HG02938 (cell line): ENCODE measurements around the gene PEMT.

ENCODE experiments used
- ATAC-seq: cut with Tn5 transposase; IDR thresholded peaks from one replicate; pipeline ENCODE4 v1.9.1; 2021; ENCODE audit warnings: mild to moderate bottlenecking, moderate library complexity; ENCODE audit not compliant: unreplicated experiment

PEMT gene

DNA sequence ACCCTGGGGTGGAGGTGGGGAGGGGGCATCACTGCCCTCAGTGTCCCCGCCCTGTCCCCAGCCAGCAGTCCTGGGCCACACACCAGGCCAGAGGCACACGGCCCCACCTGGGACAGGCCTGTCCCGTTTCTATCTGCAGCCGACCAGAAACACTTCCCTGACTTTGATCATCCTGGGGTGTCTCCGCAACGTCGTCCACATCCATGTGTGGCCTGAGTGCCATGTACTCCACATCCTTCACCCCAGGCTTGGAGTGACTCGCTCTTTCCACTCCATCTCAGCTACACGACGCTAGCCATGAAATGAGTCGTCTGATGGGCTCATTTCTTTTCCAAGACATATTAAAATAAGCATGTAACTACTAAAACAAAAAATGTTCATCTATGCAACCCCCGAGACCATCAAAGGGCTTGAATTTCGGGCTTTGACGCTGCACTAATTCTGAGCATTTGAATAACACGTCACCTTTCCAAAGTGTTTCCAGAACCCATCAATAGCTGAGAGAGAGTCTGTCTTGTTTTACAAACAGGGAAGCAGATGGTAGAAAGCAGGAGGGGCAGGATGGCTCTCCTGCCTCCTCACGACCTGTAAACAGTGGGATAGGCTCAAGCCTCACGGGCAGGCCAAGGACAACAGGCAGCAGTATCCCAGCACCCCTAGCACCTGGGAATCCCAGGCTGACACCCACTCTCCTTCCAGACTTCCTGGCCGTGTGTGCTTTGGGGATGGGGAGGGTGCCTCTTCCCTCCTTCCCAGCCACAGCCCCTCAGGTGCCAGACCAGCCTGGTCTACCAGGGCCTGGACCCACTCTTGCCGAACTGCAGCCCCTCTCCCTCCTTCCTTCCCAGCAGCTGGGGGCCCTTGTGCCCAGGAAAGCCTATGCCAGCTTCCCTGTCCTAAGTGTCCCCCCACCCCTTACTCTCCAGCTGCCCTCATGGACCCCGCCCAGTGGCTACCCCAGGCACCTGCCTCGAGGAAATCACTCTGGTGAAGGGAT is 75.3 kb downstream of the PEMT start:
- ATAC-seq: no peak

DNA sequence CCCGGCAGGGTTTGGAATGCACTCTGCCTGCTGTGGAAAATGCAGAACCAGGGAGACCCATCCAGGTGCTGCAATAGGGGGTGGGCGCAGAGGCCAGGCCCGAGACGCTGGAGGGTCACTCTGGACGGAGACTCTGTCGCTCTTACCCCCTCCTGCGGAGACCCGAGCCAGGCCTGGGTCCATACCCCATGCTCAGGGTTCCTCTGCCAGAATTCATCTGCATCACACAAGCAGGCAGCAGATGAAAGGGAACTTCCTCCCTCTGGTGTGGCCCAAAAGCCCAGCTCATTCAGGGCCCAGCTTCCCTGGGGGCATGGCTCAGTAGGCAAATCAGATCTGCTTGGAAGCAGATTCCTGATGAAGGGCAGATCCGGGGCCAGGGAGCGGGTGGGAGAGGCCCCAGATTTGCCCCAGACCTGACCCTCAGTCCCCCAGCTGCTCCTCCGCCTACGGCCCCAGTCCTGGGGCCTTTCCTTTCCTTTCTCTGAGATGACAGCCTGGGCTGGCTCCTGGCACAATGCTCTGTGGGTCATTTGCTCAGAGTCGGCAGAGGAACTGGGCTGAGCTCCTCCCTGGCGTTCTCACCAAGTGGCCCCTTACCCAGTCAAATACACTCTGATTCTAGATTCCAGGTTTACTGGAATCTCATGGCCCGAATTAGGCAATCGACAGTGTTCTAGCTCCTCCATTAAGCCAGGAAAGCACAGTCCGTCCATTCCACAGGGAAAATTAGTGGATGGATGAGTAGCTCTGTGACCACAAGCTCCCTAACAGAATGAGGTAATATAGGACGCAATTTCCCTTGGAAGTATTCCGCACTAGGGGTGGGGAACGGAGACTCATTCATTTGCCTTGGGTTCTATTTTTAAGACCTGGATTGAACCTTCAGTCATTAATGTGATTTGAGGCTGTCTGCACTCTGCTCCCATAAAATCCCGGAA is 76.2 kb downstream of the PEMT start:
- ATAC-seq: no peak

DNA sequence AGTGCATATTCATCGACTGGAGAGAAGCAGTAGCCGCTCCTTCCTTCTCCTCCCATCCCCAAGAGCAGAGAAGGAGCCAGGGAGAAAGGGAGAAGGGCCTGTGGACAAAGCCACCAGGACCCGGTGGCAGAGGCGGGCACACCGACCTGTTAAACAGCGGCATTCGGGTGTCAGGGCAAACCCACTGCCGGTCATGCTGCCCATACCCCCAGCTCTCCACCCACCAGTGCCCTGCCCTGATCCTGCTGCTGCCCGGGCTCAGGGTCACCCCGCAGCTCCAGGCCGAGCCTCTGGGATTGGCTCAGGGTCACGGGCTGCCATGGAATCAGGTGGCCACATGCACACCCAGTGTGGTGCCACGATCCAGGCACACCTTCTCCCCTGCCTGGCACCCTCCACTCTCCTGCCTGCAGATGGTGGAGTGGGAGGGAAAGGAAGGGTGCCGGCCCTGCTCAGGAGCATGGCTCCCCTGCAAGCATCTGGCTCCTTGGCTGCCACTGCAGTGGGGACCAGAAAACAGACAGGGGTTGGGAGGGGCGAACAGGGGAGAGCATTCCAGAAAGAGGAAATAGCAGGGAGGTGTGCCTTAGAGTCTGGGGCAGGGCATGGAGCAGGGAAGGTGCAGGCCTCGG is 77.0 kb downstream of the PEMT start:
- ATAC-seq: no peak

DNA sequence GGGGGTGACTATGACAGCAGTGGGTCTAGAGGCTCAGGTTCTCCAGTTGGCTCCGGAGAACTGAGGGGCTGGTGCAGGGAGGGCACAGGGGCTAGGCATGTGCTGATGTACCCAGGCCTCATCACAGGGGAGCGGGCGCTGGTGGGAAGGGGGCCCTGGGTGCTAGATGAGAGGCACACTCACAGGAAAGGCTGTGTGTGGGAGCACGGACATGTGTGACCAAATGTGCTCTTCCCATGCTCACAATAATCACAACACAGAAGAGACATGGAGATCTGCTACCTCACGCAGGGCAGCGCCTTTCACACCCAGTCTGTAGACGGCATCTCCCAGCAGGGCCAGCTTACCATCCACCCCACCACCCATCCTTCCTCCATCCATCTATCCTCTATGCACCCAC is 77.9 kb downstream of the PEMT start:
- no peak for ATAC-seq

DNA sequence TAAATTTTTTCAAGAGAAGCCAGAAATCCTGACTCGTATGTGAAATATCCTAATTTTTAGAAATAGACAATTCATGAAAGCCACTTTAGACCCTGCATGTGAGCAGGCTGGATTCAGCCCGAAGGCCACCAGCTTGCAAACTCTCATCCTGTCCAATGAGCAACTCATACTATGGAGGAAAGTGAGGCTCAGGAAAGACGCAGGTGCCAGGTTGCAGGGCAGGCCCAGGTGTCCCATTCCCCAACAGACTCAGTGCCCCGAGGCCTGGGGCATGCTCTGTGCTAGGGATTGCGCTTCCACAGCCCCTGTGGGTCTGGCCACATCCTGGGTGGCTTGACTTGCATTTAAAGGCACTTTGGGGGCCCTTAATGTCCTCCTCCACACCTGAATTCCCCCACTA is 78.6 kb downstream of the PEMT start:
- no peak for ATAC-seq

DNA sequence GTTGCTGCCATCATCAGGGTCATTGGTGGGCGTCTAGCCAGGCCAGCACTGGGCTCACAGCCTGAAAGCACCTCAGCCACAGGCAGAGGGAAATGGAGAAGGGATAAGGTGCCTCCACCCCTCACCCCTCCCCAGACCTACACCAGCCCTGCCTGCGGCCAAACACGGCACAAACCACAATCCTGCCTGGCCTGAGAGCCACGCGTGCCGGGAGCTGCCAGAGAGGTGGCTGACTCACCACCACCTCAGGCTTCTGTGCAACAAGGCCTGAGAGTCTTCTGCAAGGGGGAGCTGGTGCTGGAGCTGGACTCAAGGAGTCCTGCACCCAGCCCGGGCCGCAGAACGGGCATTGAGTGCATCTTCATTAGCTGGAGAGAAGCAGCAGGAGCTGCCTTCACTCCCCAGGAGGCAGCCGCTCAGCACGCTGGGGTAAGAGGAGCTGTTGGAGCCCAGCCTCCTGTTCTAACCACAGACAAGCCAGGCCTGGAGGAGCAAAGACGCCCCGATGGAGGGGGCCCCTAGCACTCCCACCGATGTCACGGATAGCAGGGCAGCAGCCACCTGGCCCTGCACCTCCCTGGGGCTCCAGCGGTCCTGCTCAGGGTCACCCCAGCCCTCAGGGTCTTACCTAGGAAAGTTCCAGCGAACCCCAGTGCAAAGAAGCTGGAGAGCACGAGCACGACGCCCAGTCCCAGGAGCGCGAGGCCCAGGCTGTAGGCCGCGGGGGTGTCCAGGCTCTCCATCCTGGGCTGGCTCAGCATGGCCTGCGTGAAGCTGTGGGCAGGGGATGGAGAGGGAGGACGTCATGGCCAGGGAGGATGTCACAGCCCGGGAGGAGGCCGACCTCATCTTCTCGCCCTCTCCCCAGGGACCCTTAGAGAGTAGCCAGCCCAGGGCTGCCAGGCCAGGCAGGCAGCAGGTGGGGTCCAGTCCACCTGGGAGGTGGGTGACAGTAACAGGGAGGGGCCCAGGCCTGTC is 79.3 kb downstream of the PEMT start:
- ATAC-seq: no peak

DNA sequence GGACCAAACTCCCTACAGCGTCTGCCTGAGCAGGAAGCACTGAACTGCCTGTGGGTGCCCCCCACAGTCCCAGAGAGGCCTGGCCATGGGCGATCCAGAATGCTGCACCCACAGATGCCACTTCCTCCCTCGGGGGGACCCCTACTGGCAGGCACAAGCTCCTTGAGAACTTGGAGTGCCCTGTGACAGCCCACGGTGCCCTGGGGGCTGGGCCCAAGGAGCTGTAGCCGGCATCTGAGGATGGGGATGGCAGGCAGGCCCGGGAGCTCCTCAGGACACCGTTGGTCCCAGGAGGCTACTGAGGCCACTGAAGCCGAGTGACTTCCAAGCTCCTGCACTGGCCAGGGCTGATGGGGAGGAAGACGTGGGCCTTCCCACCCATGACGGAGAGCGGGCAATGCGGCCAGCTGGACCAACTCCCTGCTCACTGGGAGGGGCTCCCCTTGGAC is 80.2 kb downstream of the PEMT start:
- ATAC-seq: no peak

DNA sequence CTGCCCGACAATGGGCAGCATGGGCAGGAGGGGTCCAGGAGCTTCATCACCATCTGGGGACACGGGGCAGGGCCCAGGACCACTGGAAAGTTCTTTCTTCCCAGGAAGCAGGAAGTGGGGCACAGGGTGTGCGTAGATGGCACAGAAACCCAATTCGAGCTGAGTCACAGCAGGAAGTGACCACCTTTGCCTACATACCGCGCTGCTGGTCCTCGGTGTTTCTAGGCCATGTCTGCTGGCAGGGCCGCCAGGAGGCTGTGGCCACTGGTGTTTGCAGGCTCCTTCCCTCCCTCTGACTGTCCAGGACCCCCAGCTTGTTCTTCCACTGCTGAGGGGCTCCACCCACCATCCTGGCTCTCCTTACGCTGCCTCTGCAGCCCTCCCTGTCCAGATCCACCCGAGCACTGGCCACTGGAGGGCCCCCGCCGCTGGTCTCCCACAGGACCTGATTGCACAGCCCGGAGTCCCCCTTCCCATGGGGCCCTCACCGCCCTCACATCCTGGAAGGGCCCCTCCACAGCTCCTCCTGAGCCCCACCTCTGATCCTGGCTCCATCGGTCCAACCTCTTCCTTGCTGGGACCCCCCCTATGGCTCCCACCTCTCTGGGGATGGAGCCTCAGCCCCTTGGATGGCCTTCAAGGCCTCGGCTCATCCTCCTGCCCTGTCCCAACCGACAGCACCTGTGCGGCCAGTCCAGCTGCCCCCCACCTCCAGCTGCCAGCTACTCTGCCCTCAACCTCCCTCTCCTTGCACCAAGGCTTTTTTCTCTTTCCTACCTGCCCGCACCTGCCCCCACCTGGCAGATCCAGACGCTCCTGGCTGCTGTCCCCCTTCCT is 80.8 kb downstream of the PEMT start:
- ATAC-seq: no peak

DNA sequence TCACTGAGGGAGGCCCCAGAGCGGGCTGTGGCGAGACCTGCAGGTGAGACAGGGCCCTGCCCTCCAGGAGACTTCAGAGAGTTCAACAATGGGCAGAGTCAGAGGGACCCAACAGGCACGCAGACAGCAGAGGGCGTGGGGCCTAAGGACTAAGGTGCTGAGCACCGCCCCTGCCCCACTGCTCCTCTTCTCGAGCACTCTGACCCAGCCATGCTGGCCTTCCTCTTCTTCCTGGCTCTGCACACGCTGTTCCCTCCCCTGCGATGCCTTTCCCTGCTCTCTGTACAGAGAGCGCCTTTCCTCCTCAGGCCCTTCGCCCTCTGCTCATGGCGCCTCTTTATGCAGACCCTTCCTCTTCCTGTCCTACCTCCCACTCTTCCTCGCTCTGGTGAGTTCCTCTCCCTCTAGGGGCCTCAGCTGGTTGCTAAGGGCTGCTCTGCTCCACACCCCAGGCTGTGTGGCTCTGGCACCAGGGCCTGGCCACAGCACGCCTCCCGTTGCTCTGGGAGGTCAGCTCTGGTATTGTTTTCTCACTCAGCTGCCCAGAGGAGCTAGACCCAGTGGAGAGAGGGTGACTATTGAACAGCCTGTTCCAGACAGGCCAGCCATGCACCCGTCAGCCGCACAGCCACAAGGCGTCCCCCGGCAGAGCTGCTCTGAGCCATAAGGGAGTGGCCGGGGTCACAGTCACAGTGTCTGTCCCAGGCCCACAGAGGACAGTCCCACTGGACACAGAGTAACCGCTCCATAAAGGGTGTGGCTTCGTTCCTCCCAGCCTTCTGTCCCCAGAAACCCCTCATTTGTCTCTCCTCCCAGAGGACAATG is 81.7 kb downstream of the PEMT start:
- ATAC-seq: no peak

DNA sequence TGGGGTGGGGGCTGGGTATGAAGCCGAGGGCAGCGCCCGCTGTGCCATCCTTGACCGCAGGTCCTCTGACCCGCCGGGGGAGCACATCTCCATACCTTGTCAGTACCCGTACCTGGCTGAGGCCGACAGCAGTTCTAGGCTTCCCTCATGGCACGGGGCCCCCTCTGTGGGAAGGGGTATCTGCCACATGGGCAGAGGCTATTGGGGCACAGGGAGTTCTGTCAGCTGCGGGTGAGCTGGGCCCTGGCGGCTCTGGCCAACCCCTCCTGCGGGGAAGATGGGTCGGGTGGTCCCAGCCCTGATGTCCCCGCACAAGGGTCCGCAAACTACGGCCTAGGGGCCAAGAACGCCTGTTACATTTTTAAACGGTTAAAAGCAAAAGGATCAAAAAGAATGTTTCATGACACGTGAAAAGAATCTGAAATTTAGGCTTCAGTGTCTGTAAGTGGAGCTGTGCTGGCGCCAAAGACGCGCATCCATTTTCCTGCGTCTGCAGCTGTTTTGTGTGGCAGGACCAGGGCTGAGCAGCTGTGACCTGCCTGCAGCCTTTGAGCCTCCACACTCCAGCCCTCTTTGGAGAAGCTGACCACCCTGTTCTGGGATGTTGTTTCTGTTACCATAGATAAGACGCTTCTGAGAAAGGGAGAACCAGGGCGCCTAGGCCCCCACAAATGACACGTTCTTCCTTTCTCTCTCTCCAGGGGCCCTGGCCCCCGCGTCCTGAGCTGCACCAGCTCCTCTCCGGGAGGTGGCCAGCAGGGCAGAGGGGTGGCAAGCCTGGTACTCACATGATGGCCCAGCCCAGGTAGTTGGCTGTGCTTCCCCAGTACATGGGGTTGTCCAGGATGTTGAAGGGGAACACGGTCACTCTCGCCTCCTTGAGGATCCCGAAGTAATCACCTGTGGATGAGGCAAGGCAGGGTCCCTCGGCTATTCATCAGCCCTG is 82.6 kb downstream of the PEMT start:
- no peak for ATAC-seq

DNA sequence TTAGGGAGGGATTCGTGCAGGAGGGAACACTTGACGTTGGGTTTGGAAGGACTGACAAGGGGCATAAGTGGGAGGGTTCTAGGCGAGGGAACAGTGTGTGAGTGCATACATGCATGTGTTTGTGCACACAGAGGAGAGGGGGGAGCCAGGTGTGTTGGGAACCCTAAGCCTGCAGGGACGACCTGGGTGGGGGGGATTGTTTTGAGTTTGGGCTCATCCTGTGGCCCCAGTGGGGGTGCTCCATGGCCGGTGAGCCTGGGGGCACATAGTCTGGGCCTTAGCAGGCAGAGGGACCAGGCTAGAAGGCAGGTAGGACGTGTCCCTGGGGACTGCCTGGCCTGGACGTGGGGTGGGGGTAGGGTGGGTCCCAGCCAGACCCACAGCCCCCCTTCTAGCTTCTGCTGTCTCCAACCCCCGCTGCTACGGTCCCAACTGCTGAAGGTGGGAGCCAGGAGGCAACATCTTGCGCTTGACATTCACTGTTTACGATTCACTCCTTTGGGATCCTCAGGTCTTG is 83.4 kb downstream of the PEMT start:
- no peak for ATAC-seq

DNA sequence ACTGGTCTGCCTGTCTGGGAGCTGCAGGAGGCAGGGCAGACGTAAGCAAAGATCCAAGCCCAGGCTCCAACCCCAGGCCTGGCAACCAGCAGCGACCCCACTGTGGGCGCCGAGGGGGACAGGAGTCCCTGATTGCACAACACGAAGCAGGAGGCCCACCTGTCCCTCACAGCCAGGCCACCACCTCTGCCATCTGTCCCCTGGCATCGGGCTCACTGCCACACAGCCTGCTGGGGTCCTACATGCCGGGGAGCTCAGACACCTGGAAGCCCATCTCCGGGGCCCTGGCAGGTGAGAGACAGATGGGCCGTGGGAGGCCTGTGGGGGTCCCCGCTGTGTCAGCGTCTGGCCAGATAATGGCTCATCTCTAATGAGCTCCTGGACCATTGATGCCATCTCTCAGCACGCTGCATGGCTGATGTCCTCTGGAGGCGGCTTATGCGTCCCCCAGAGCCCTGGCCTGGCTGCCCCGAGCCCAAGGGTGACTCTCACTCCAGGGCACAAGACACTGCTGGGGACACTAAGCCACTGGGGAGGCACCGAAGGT is 84.0 kb downstream of the PEMT start:
- ATAC-seq: no peak

DNA sequence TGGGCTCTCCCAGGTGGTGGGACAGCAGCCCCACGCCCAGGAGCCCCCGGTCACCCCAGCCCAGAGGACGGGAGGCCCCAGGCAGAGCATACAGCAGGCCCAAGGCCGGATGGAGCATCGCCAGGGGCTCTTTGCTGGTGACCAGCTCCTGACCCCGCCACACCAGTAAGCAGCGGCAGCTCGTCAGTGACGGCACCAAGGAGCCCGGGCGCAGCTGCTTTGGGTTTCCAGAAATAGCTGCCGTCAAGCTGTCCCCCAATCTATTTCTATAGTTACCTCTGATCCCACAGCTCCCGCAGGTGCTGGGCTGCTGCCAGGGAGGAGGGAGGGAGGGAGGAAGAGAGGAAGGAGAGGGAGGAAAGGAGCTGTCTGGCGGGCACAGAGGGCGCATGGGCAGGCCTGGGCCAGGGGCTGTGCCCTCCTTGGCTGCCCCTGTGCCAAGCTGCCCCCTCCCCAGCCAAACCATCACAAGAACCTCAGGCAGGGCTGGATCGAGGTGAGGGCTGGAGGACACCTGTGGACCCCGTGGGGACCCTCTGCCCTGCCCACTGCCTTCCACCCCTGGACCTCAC is 84.5 kb downstream of the PEMT start:
- no peak for ATAC-seq

DNA sequence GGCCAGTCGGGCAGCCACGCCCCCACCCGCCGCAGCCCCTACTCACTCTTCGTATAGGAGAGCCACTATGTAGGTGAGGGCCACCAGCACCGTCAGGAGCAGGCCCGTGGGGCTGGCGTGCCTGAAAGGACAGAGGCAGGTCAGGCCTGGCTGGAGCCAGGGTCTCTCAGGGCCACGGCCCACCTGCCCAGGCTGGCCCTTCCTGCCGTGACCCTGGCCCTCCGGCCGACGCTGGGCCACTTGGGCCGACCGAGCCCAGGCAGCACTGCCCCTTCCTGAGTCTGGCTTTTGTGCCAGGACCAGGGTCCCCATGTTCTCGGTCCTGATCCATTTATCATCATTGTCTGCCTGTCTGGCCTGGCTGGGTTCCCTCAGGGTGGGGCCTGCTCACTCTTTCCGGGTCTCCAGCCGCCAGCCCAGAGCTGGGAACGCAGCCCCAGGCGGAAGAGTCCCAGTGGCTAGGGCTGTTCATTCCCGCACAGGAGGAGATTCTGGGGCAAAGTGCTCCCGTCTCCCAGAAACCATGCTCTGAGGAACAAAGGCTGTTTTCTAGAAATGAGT is 85.2 kb downstream of the PEMT start:
- no peak for ATAC-seq

DNA sequence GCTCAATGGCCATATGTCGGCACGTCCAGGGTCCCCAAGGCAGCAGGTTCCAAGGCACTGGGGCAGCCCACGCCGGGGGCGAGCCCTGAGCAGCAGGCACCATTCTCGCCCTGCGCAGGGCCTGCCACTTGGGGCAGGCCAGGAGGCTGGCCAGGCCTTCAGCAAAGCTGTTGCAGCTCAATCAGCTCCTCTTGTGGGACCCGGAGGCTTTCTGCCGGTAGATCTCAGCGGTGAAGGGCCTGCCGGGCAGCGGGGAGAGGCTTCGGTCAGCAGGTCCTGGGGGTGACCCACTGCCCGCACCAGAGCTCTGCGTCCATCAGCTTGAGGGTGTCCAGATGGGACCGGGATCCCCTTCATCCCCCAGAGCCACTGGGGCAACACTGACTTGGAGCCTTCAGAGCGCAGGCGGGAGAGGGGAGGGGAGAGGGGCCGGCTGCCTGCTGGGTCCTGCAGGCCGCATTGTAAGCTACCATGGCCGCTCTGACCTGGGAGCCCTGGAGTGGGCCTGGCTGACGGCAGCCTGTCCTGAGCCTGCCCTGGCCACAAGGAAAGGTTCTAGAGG is 85.8 kb downstream of the PEMT start:
- ATAC-seq: no peak

DNA sequence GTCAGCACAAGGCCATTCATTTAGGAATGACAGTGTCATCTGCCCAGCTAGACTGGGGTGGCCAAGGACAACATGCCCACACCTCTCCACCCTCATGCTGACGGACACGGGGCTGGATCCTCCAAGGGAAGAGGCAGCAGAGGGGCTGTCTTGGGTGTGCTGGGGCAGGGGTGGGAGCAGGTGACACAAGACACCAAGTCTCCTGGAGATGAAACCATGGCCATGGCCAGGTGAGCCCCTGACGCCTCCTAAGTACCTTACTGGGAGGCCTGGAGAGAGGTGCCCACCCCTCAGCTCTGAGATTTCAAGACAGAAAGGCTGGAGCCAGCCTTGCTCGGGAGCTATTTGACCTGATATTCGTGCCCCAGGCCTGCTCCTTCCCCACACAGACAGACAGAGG is 86.4 kb downstream of the PEMT start:
- no peak for ATAC-seq
